GM18508 (cell line): ENCODE measurements around the gene BAG5.
"Not testable (repeated sequence)": the region's sequence is repeated elsewhere in the genome, so short reads cannot be mapped to it uniquely, and the experiment has no call there.

Experiments
- ATAC-seq: cut with Tn5 transposase; IDR thresholded peaks from one replicate; pipeline ENCODE4 v1.9.1; 2021; ENCODE audit warnings: moderate number of reproducible peaks; ENCODE audit not compliant: insufficient read depth, unreplicated experiment

BAG5 gene

GRCh38 chr14:103562429-103563225 is at the start of gene BAG5, which contains the start of gene COA8:
BAG5 (minus strand) TSS chr14:103562657; CDS start chr14:103561164, 1,493 bp downstream.
COA8 (plus strand) TSS chr14:103562960; CDS start chr14:103563002, 42 bp downstream.
- ATAC-seq = no peak

GRCh38 chr14:103611215-103611614 is 48.8 kb upstream of the BAG5 start:
- ATAC-seq = no peak

DNA sequence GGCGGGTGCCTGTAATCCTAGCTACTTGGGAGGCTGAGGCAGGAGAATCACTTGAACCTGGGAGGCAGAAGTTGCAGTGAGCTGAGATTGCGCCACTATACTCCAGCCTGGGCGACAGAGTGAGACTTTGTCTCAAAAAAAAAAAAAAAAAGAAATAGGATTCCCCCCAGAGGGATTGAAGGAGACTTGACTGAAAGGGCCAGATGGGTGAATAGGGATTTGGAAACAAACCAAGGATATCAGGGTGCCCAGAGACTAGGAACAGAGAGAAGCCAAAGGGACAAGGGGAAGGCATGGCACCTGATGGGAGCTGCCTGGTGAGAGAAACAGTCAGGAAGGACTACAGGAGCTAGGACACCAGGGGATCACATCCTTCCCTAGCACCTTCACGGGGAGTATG is 46.6 kb upstream of the BAG5 start:
- not testable (repeated sequence) for ATAC-seq

DNA sequence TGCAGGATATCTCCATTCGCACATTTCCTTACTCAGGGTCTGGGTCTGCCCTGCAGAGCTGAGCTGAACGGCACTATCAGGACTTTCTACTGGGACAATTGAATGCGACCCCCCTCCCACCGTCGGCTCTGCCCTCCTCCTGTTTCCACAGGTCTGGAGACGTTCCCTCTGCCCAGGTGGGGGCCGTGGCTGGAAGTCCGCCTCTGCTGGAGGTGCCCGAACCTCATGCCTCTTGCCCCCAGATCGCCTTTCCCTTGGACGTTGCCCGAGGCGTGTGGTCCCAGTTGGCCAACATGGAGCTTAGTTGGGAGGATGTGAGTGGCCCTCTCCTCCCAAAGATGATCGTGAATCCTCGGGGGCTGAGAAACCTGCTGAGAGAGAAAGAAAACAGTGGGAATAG is 45.4 kb upstream of the BAG5 start:
- ATAC-seq = no peak

DNA sequence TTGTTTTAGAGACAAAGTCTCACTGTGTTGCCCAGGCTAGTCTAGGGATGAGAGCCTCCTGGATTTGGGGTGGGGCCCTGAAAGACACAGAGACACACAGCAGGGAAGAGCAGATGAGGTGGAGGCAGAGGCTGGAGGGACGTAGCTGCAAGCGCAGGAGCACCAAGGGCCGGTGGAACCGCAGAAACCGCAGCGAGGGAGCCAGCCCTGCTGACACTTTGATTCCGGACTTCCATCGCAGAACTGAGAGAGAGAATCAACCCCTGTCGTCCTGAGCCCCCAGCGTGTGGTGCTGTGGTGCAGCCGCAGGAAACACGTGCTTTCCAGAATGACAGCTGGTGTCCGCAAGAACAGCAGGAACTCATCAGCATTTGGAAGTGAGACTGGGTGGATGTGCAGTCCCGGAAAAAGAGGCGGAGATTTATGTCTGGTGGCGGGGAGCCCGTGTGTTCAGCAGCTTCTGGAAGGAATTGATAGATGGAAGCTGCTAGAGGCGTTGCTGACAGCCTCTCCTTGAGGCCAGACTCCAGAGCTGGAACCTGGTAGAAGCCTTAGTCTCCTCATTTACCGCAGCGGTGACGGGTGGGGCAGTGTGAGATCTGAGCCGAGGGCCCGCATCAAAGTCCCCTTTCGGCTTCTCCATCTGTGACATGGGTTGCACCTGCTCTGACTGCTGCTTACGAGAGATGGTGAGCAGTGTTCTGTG is 44.7 kb upstream of the BAG5 start:
- no peak for ATAC-seq

- no peak for ATAC-seq
Observed at GRCh38 chr14:103604620-103605019, 42.2 kb upstream of the BAG5 start.

DNA sequence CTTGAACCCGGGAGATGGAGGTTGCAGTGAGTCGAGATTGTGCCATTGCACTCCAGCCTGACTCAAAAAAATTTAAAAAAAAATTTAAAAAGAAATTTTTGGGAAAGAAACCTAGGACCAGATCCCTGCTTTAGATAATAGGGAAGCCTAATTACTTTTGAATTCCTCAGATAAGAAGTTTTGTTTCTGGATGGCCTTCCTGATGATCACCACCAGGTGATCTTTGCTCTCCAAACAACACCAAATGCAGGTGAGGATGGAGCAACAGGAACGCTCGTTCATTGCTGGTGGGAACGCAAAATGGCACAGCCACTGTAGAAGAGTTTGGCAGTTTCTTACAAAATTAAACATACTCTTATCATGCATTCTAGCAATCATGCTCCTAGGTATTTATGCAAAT is 38.0 kb upstream of the BAG5 start:
- no peak for ATAC-seq

- ATAC-seq = no peak
Observed at GRCh38 chr14:103597623-103598377, 35.3 kb upstream of the BAG5 start.

DNA sequence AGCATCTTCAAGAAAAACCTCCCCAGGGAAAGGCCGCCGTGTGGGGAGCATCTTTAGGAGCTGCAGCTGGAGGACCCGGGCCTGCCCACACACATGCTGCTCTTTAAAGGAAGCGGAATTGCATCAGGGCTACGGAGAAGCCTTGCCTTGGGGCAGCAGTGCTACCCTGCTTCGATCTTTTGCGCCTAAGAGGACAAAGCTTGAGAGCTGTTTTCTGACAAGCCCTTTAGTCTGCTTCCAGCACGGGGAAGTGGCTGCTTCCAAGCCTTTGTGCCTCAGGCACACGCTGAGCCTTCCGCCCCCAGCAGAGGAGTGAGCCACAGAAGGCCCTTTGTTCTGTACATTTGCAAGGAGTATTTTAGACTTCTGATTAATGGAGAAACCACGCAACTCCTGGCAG is 31.8 kb upstream of the BAG5 start:
- no peak for ATAC-seq

DNA sequence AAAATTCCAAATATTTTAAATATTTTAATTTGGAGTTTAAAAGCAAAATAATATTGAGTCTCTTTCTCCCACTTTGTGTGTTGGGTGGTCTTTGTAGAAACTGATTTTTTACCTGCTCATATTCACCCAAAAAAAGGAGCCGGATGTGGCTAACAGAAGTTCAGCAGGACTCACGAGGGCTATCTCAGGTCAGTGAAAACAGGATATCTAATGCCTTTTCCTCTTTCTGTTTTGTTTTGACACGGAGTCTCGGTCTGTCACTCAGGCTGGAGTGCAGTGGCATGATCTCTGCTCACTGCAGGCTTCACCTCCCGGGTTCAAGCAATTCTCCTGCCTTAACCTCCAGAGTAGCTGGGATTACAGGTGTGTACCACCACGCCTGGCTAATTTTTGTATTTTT is 31.1 kb upstream of the BAG5 start:
- ATAC-seq = peak; percentile 82

DNA sequence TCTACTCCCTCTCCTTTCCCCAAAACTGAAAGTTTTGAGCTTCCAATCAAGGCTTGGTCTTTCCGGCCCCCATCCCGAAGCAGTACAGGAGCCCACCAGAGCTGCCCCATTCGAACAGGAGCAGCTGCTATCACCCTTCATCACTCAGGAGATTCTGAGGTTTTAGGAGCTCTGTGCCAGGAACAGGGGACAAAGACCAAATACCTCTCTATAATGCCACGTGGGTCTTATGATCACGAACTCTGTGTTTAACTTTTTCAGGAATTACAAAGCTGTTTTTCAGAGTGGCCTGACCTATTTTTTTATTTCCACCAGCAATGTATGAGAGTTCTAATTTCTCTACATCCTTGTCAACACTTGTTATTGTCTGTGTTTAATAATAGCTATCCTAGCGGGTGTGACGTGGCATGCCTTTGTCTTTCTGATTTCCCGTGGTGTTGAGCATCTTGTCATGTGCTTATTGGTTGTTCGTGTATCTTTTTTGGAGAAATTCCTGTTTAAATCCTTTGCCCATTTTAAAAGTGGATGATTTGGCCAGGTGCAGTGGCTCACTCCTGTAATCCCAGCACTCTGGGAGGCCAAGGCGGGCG is 22.0 kb upstream of the BAG5 start:
- ATAC-seq = no peak

GRCh38 chr14:103581954-103582703 is 19.7 kb upstream of the BAG5 start:
- ATAC-seq = no peak

DNA sequence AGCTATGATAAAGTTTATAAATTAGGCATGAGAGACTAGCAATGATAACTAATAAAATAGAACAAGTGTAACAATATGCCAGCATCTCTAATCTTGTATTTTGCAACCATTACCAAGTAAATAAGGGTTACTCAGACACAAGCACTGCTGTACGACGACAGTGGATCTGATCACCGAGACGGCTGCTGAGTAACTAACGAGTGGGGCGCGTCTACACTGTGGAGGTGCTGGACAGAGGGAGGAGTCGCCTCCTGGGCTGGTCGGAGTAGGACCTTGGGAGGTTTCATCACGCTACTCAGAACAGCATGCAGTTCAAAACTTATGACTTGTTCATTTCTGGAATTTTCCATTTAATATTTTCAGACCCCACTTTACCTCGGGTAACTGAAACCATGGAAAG is 18.7 kb upstream of the BAG5 start:
- ATAC-seq = no peak

DNA sequence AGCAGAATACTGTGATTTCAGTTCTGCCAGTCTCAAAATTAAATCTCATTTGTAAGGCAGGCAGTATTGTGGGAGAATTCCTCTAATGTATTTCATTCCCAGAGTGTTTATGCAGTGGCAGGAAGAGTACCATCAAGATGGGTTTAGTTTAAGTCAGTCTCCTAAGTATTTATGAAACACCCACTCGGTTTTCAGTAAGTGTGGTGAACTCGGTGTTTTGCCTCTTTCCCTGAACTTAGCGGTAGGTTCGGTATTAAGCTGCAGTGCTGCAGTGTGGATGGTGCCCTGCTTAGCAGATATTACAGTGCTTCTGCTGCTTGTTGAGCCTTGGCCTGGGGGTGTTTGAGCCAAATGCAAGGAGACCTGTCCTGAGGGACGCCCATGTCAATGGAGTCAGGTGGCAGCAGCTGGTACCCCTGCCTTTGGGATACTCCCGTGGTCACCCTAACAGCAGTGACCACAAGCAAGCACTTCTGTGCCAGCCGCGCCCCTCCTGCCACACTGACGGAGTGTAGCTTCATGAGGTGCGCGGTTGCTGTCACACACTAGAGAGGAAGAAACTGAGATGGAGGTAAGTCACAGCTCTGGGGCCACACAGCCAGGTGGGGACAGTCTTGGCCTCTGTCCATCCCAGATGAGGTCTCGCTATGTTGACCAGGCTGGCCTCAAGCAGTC is 16.1 kb upstream of the BAG5 start:
- no peak for ATAC-seq

DNA sequence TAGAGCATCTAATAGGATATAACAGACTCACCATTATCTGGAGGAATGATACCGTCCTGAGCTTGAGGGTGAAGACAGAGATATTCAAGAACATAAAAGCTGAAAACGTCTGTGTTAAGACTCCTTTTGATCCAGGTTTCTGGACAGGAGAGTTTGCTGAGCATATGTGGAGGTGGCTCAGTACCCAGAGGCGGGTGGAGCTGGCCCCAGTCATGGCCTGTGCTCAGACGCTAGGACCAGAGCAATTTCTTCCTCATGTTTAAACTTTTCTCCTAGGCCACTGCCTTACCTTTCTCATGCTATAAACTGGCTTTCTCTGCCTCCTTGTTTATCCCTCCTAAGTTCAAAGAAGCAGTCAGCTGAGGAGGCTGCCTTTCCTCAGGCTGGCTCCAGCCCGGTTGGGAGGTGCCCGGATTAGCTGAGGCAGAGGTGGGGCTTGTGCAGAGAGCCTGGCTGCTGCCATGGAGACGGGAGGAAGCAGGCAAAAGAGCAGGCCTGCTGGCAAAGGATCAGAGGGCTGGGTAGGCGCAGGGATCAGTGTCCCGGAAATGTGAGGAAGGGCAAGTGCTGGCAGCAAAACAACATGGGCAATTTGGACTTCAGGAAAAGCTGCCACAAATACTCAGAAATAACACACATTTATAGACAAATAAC is 14.0 kb upstream of the BAG5 start:
- ATAC-seq = no peak

DNA sequence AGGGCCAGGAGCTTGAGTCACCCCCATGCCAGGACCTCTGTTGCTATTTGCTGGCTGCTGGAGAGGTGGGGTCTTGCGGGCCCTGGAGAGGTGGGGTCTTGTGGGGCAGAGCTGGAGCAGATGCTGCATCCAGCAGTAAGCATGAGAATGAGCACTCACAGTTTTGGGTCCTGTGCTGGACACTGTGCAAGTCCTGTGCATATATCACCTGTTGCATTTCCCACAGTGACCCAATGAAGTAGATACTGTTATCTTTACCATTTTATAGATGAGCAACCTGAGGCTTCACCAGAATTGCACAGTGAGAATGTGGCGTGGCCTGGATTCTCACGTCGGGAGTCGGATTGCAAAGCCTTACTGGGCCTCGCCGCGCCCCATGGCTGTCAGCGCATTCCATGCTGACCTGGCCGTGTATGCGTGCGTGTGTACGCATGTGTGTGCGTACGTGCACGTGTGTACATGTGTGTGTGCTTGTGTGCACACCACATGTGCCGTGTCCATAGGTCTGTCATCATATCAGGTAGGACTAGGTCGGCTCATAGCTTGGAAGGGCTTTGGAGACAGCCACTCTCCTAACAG is 12.3 kb upstream of the BAG5 start:
- no peak for ATAC-seq

DNA sequence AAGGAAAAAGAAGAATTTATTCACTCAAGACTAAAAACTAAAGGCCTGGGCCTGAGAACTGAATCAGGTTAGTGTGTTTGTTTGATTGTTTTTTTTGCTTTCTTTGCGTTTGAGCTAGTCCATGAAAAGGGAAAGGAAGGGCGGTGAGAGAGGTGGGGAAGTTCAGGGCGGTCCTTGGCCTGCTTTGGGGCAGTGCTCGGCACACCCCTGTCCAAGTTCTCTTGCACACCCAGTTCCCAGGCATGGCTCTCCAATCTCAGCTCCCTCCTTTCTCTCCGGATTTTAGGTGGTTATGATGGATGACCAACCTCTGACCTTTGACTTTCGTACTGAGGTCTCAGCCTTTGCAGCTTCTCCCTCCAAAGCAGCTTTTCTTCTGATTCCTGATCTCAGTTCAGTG is 11.6 kb upstream of the BAG5 start:
- ATAC-seq = no peak

DNA sequence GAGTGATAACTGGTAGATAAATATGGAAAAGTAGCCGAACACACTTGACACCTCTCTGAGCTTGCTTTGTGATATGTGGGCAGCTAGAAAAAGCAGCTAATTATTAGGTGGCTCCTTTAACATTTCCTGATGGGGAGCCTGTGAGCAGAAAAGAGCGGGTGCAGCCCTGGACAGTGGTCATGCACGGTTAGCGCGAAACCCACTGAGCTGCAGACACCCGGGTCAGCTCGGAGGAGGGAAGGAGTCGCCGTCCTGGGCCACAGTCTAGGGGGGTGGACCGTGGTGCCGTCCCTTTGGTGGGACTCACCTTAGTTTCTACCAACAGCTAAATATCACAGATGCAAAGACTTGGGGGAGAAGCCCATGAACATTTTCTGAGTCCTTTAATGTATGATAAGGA is 7.0 kb upstream of the BAG5 start:
- no peak for ATAC-seq

- no peak for ATAC-seq
Observed at GRCh38 chr14:103568952-103569351, 6.5 kb upstream of the BAG5 start.
